Measurements from ENCODE around the gene SOBP.

GRCh38 chr6:107550906-107551305 is 61.0 kb downstream of the SOBP start:
- TF ChIP-seq CTCF (IDR thresholded peaks at IDR 0.05) = no peak
- no peak for TF ChIP-seq POLR2A (IDR thresholded peaks at IDR 0.05)
- no peak for TF ChIP-seq EP300 (IDR thresholded peaks at IDR 0.05)
